ENCODE results near the gene HEATR9. TPM values are rescaled to one million over a fixed set of nuclear protein-coding genes. Genes with fewer than 3 reads are reported as not detected.
A peak's percentile ranks its signal among the peaks of the same experiment; 100 is the strongest.

HEATR9 gene
- polyA plus RNA-seq, 4 donors: 0.01 TPM; not detected in 3

DNA sequence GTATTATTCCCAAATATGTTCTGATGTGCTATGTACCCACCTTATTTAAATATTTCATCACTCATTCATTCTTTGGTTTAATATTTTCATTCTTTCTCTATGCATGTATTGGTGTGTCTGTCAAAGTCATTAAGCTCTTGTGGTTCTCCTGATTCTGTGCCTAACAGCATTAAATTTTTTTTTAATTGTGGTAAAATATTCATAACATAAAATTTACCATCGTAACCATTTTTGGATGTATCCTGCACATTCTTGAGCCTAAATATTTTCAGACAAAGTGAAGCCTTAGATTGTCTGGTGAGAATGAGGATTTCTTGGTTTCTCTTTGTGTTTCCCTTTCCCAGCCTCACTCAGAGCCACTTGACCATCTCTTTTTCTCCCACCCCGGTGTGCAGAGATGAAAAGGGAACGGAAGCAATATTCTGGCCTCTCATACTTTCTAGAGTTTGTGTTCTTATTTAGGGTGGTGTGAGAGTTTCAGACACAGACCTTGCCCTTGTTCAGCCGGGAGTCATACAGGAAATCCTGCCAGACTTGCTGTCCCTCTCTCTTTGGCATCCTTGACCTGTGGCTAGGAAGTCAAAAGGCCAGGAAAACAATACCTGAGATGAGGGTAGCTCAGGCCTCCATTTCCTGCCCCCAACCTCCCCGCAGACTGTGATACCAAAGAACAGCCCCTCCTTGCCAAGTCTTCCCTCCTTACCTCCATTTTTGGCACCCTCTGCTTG is 6.5 kb upstream of the HEATR9 start:
- H3K4me1 ChIP-seq (ENCODE audit: control insufficient read depth in 3 of 3, insufficient read depth in 2 of 3, low read depth in 1 of 3, low read length in 2 of 3): no peaks in the 10 kb centered on the region
- no peaks in the 10 kb centered on the region for H3K36me3 ChIP-seq (ENCODE audit: control insufficient read depth in 3 of 3, insufficient read depth in 2 of 3, low read depth in 1 of 3, low read length in 3 of 3)
- 53 to 65% (median 63%) methylated on average over 5 of the region's 5 CpGs for WGBS, 3 donors
- no peaks in the 10 kb centered on the region for H3K9me3 ChIP-seq (ENCODE audit: control insufficient read depth in 2 of 2, insufficient read depth in 1 of 2, low read depth in 1 of 2, low read length in 1 of 2)
- H3K4me3 ChIP-seq (ENCODE audit: low read depth in 1 of 3, low read length in 3 of 3): peak overlapping the region in 1 of 3 donors; percentile 20
- H3K27me3 ChIP-seq (ENCODE audit: control insufficient read depth in 3 of 3, insufficient read depth in 3 of 3, low read length in 3 of 3): no peaks in the 10 kb centered on the region
- FAIRE-seq: no peak
- peak overlapping the region in 1 of 3 donors; percentile 73 for H3K27ac ChIP-seq (ENCODE audit: low read depth in 1 of 3, low read length in 2 of 3)
- peak in 1 of 2 donors; percentile 39 for DNase-seq

GRCh38 chr17:35872196-35872980 is 3.7 kb upstream of the HEATR9 start:
- Histone ChIP-seq H3K27me3 (ENCODE audit: control insufficient read depth in 3 of 3, insufficient read depth in 3 of 3, low read length in 3 of 3) (no peaks in the 10 kb centered on the region), H3K36me3 (ENCODE audit: control insufficient read depth in 3 of 3, insufficient read depth in 2 of 3, low read depth in 1 of 3, low read length in 3 of 3) (no peaks in the 10 kb centered on the region), H3K9me3 (ENCODE audit: control insufficient read depth in 2 of 2, insufficient read depth in 1 of 2, low read depth in 1 of 2, low read length in 1 of 2) (no peaks in the 10 kb centered on the region), H3K4me3 (ENCODE audit: low read depth in 1 of 3, low read length in 3 of 3) (no peak overlapping the region), H3K27ac (ENCODE audit: low read depth in 1 of 3, low read length in 2 of 3) (no peak overlapping the region), H3K4me1 (ENCODE audit: control insufficient read depth in 3 of 3, insufficient read depth in 2 of 3, low read depth in 1 of 3, low read length in 2 of 3) (no peaks in the 10 kb centered on the region)
- DNase-seq: no peak
- no peak for FAIRE-seq
- WGBS, 3 donors: 96% methylated on average over 12 of the region's 12 CpGs

GRCh38 chr17:35870906-35871819 is 2.5 kb upstream of the HEATR9 start:
- FAIRE-seq (no peak), DNase-seq (no peak)
- H3K4me3 ChIP-seq (ENCODE audit: low read depth in 1 of 3, low read length in 3 of 3): no peak overlapping the region
- no peaks in the 10 kb centered on the region for H3K9me3 ChIP-seq (ENCODE audit: control insufficient read depth in 2 of 2, insufficient read depth in 1 of 2, low read depth in 1 of 2, low read length in 1 of 2)
- H3K4me1 ChIP-seq (ENCODE audit: control insufficient read depth in 3 of 3, insufficient read depth in 2 of 3, low read depth in 1 of 3, low read length in 2 of 3): peaks cover 0 to 3% (median 0%) of the 10 kb centered on the region in 3 donors
- H3K36me3 ChIP-seq (ENCODE audit: control insufficient read depth in 3 of 3, insufficient read depth in 2 of 3, low read depth in 1 of 3, low read length in 3 of 3): no peaks in the 10 kb centered on the region
- H3K27me3 ChIP-seq (ENCODE audit: control insufficient read depth in 3 of 3, insufficient read depth in 3 of 3, low read length in 3 of 3): no peaks in the 10 kb centered on the region
- WGBS, 3 donors: 66 to 83% (median 80%) methylated on average over 8 of the region's 8 CpGs
- no peak overlapping the region for H3K27ac ChIP-seq (ENCODE audit: low read depth in 1 of 3, low read length in 2 of 3)

GRCh38 chr17:35867574-35867973 is 1.1 kb downstream of the HEATR9 start:
- H3K27me3 ChIP-seq (ENCODE audit: control insufficient read depth in 3 of 3, insufficient read depth in 3 of 3, low read length in 3 of 3): no peaks in the 10 kb centered on the region
- H3K27ac ChIP-seq (ENCODE audit: low read depth in 1 of 3, low read length in 2 of 3): no peak overlapping the region
- FAIRE-seq: no peak
- no peaks in the 10 kb centered on the region for H3K36me3 ChIP-seq (ENCODE audit: control insufficient read depth in 3 of 3, insufficient read depth in 2 of 3, low read depth in 1 of 3, low read length in 3 of 3)
- H3K4me3 ChIP-seq (ENCODE audit: low read depth in 1 of 3, low read length in 3 of 3): no peak overlapping the region
- DNase-seq: no peak
- 97 to 100% (median 98%) methylated on average over 3 of the region's 3 CpGs for WGBS, 3 donors
- peaks cover 0 to 14% (median 0%) of the 10 kb centered on the region in 3 donors for H3K4me1 ChIP-seq (ENCODE audit: control insufficient read depth in 3 of 3, insufficient read depth in 2 of 3, low read depth in 1 of 3, low read length in 2 of 3)
- H3K9me3 ChIP-seq (ENCODE audit: control insufficient read depth in 2 of 2, insufficient read depth in 1 of 2, low read depth in 1 of 2, low read length in 1 of 2): no peaks in the 10 kb centered on the region

DNA sequence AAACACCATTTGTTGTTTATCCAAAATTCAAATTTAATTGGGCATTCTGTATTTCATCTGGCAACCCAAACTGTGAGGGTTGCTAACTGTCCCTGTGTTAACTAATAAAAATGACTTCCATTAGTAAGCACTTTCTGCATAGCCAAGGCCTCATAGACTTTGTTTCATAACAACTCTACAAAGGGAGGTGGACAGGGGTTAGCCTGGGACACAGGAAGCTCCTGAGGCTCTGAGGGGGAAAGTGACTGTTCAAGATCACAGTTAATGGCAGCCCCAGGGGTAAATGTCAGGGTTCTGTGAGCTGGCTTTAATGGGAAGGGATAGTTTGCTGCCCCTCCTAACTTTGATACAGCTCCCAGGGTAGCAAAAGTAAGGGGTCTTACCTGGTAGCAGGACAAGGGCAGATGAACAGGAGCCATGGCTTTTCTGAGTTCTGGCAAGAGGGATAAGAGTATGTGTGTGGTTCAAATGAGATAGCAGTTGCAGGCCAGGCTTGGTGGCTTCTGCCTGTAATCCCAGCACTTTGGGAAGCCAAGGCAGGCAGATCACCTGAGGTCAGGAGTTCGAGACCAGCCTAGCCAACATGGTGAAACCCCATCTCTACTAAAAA is 2.2 kb downstream of the HEATR9 start:
- no peaks in the 10 kb centered on the region for H3K27me3 ChIP-seq (ENCODE audit: control insufficient read depth in 3 of 3, insufficient read depth in 3 of 3, low read length in 3 of 3)
- H3K4me1 ChIP-seq (ENCODE audit: control insufficient read depth in 3 of 3, insufficient read depth in 2 of 3, low read depth in 1 of 3, low read length in 2 of 3): peaks cover 0 to 14% (median 0%) of the 10 kb centered on the region in 3 donors
- 84 to 100% (median 100%) methylated on average over 1 of the region's 1 CpG for WGBS, 3 donors
- DNase-seq (peak in 1 of 2 donors; percentile 65), FAIRE-seq (no peak)
- H3K4me3 ChIP-seq (ENCODE audit: low read depth in 1 of 3, low read length in 3 of 3): no peak overlapping the region
- no peak overlapping the region for H3K27ac ChIP-seq (ENCODE audit: low read depth in 1 of 3, low read length in 2 of 3)
- H3K36me3 ChIP-seq (ENCODE audit: control insufficient read depth in 3 of 3, insufficient read depth in 2 of 3, low read depth in 1 of 3, low read length in 3 of 3): no peaks in the 10 kb centered on the region
- no peaks in the 10 kb centered on the region for H3K9me3 ChIP-seq (ENCODE audit: control insufficient read depth in 2 of 2, insufficient read depth in 1 of 2, low read depth in 1 of 2, low read length in 1 of 2)

GRCh38 chr17:35865412-35866340 is 3.0 kb downstream of the HEATR9 start:
- no peak for DNase-seq
- Histone ChIP-seq H3K36me3 (ENCODE audit: control insufficient read depth in 3 of 3, insufficient read depth in 2 of 3, low read depth in 1 of 3, low read length in 3 of 3) (no peaks in the 10 kb centered on the region), H3K4me3 (ENCODE audit: low read depth in 1 of 3, low read length in 3 of 3) (no peak overlapping the region), H3K27me3 (ENCODE audit: control insufficient read depth in 3 of 3, insufficient read depth in 3 of 3, low read length in 3 of 3) (no peaks in the 10 kb centered on the region), H3K4me1 (ENCODE audit: control insufficient read depth in 3 of 3, insufficient read depth in 2 of 3, low read depth in 1 of 3, low read length in 2 of 3) (peaks cover 0 to 14% (median 0%) of the 10 kb centered on the region in 3 donors), H3K9me3 (ENCODE audit: control insufficient read depth in 2 of 2, insufficient read depth in 1 of 2, low read depth in 1 of 2, low read length in 1 of 2) (no peaks in the 10 kb centered on the region), H3K27ac (ENCODE audit: low read depth in 1 of 3, low read length in 2 of 3) (no peak overlapping the region)
- FAIRE-seq: no peak
- 48 to 64% (median 62%) methylated on average over 3 of the region's 3 CpGs for WGBS, 3 donors

GRCh38 chr17:35864853-35865252 is 3.8 kb downstream of the HEATR9 start:
- DNase-seq (no peak), FAIRE-seq (no peak)
- no peaks in the 10 kb centered on the region for H3K27me3 ChIP-seq (ENCODE audit: control insufficient read depth in 3 of 3, insufficient read depth in 3 of 3, low read length in 3 of 3)
- H3K4me1 ChIP-seq (ENCODE audit: control insufficient read depth in 3 of 3, insufficient read depth in 2 of 3, low read depth in 1 of 3, low read length in 2 of 3): peaks cover 0 to 14% (median 0%) of the 10 kb centered on the region in 3 donors
- H3K4me3 ChIP-seq (ENCODE audit: low read depth in 1 of 3, low read length in 3 of 3): no peak overlapping the region
- H3K9me3 ChIP-seq (ENCODE audit: control insufficient read depth in 2 of 2, insufficient read depth in 1 of 2, low read depth in 1 of 2, low read length in 1 of 2): no peaks in the 10 kb centered on the region
- WGBS, 3 donors: 87 to 90% (median 88%) methylated on average over 7 of the region's 7 CpGs
- H3K36me3 ChIP-seq (ENCODE audit: control insufficient read depth in 3 of 3, insufficient read depth in 2 of 3, low read depth in 1 of 3, low read length in 3 of 3): no peaks in the 10 kb centered on the region
- no peak overlapping the region for H3K27ac ChIP-seq (ENCODE audit: low read depth in 1 of 3, low read length in 2 of 3)

Measured in small intestine (tissue), 7 donors.